Measurements from ENCODE around the gene AGO4. TPM values are rescaled to one million over a fixed set of nuclear protein-coding genes. Genes with fewer than 3 reads are reported as not detected.

AGO4 gene
- total and polyA plus RNA-seq, 2 of the 8 experiments (the other 6 are each of a cell fraction or from before 2014, with no cell fraction given) = 5.5 to 7.7 TPM

DNA sequence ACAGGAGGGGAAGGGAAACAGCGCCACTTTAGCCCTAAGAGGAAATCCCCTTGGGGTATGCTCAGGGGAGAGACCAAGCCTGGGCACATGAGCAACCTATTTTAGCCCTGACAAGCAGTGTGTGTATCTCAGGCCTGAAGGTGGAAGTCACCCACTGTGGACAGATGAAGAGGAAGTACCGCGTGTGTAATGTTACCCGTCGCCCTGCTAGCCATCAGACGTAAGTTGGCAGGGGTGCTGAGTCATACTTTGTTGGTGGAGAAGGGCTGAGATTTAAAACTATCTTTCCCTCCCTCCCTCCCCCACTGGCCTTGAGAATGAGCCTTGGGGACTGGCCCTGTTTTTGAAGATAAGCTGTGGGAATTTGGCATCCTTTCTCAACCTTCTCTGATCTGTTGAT lies 86.4 kb downstream of the AGO4 start (continued):
- no peak for TF ChIP-seq JUN (IDR thresholded peaks at IDR 0.05; ENCODE audit: low read depth, low read length)
- TF ChIP-seq KDM5A (IDR thresholded peaks at IDR 0.05; ENCODE audit: low read length) = no peak
- TF ChIP-seq FOSL1 (IDR thresholded peaks at IDR 0.05; ENCODE audit: insufficient read depth, low read depth, low read length) = no peak

Data from H1 (cell line).